Adrenal gland (tissue), 12 donors: Measurements from ENCODE around the gene MRPL24. TPM values are rescaled to one million over a fixed set of nuclear protein-coding genes. Genes with fewer than 3 reads are reported as not detected.

Experiments used
- DNase-seq, 7 donors: peaks; one replicate each; pipeline ENCODE4 v3.0.0-alpha.2; 2019 to 2020
- H3K27ac ChIP-seq, 5 donors: fragments of 200-600 bp; sonication (generic) in 4 of 5; 1 replicate in 3 of 5; 2 replicates in 2 of 5; pipeline versions ENCODE4 v1.5.1 to v1.8.0; 2016 to 2020; ENCODE audit warnings: mild to moderate bottlenecking in 1 of 5
- H3K27me3 ChIP-seq: fragments of 200-600 bp; 2 replicates; pipeline ENCODE4 v1.8.0; 2021
- H3K36me3 ChIP-seq, 2 donors: fragments of 200-600 bp; replicated peaks in 1 of 2; 1 replicate in 1 of 2; 2 replicates in 1 of 2; pipeline versions ENCODE4 v1.5.1 to v1.8.0; 2018 to 2022
- H3K4me1 ChIP-seq, 2 donors: fragments of 200-600 bp; replicated peaks in 1 of 2; 1 replicate in 1 of 2; 2 replicates in 1 of 2; pipeline versions ENCODE4 v1.5.1 to v1.8.0; 2018 to 2021
- H3K4me3 ChIP-seq, 4 donors: fragments of 200-600 bp; sonication (generic) in 3 of 4; one replicate each; pipeline ENCODE4 v1.5.1; 2016 to 2018
- H3K9me3 ChIP-seq, 3 donors: fragments of 200-600 bp; sonication (generic) in 1 of 3; replicated peaks in 1 of 3; 1 replicate in 2 of 3; 2 replicates in 1 of 3; pipeline versions ENCODE4 v1.5.1 to v1.8.0; 2016 to 2021
- CTCF ChIP-seq, 6 experiments: fragments of 450-650 bp in 4 of 6; fragments of 200-600 bp in 2 of 6; sonication (generic) in 1 of 6; IDR thresholded peaks; 1 replicate in 5 of 6; 2 replicates in 1 of 6; pipeline versions ENCODE4 v1.5.1 to v1.8.0; 2016 to 2021; ENCODE audit warnings: antibody characterized with exemption in 6 of 6, mild to moderate bottlenecking in 2 of 6, moderate library complexity in 1 of 6
- POLR2A ChIP-seq, 2 donors: fragments of 450-650 bp; IDR thresholded peaks; one replicate each; pipeline ENCODE4 v1.6.1; 2017; ENCODE audit warnings: antibody characterized with exemption in 2 of 2, mild to moderate bottlenecking in 2 of 2, moderate library complexity in 1 of 2
- WGBS, 4 donors: extraction: QIAGEN DNeasy Blood & Tissue Kit in 2 of 4; methylation state at CpG; one replicate each; pipeline versions ENCODE4 v1.1.5 to v1.1.7; 2013 to 2017; 5-methylcytosine and 5-hydroxymethylcytosine counted together
- intact Hi-C, 2 donors: fragments of 100-400 bp; cut with DNase I; formaldehyde crosslinking; loops; one replicate each; pipeline versions ENCODE4 v1.14.1 to v1.15.0; 2022 to 2023
- polyA plus RNA-seq, 3 donors: library from polyadenylated mRNA; stranded (reverse); fragments of 200-250 nt in 2 of 3; fragments of 350-450 nt in 1 of 3; fragmentation: Illumina TruSeq in 1 of 3; extraction: RNeasy Lipid Tissue Mini Kit (QIAGEN cat#74804) in 1 of 3; gene quantifications; one replicate each; pipeline ENCODE4 v1.2.3, GENCODE V29; 2013 to 2014
- total RNA-seq, 9 donors: library from RNA; depleted of rRNA in 4 of 9; stranded (reverse); fragments of >200 nt in 4 of 9; fragments of 120-200 nt in 1 of 9; fragmentation: NEBNext Ultra II Directional in 1 of 9; extraction: Animal tissue kit (Norgen Biotek cat#: 25700) in 1 of 9; gene quantifications; one replicate each; pipeline versions ENCODE4 v1.1.0 to v1.2.4, GENCODE V29; 2013 to 2023
- donor health status: healthy with polysubstance abuse.
- donor health status: Bipolar disorder and iron deficiency.
- donor health status: DM: yes; HTN: yes; CAD: no.
- donor health status: DM: no; HTN: no; CAD: no.
- donor health status: DM: no; HTN: no; CAD: no.
- donor health status: DM: yes; HTN: yes; CAD: no.

The MRPL24 gene
- total and polyA plus RNA-seq, 12 donors = 46.7 to 294 (median 113) TPM

- Histone ChIP-seq H3K27ac (no peak overlapping the region), H3K4me1 (peaks cover 0 to 7% of the 10 kb centered on the region in 2 donors), H3K27me3 (peaks cover 10% of the 10 kb centered on the region), H3K4me3 (no peak overlapping the region), H3K9me3 (no peaks in the 10 kb centered on the region), H3K36me3 (no peaks in the 10 kb centered on the region)
- intact Hi-C loops = loop anchor here (2.0 to 10.0 kb wide), 2 partner anchors 33 to 173 kb away; partner anchors contain the start of gene NTRK1 (in 1 of the 2)
- TF ChIP-seq POLR2A (IDR thresholded peaks at IDR 0.05) (no peak), CTCF (IDR thresholded peaks at IDR 0.05) (no peak)
- WGBS, 4 donors = 41 to 55% (median 43%) methylated on average over 18 to 20 of the region's 20 CpGs
- DNase-seq = no peak
Observed at GRCh38 chr1:156691665-156692440, 49.0 kb downstream of the MRPL24 start.

- intact Hi-C loops = loop anchor here (2.0 to 10.0 kb wide), 2 partner anchors 34 to 174 kb away; partner anchors contain the start of gene NTRK1 (in 1 of the 2)
- WGBS, 4 donors = 63 to 73% (median 71%) methylated on average over 8 to 10 of the region's 10 CpGs
- TF ChIP-seq POLR2A (IDR thresholded peaks at IDR 0.05) = no peak
- no peak for TF ChIP-seq CTCF (IDR thresholded peaks at IDR 0.05)
Observed at GRCh38 chr1:156691191-156691590, 49.7 kb downstream of the MRPL24 start.

GRCh38 chr1:156690675-156691036, 50.2 kb downstream of the MRPL24 start:
- Histone ChIP-seq H3K4me1 (peaks cover 0 to 7% of the 10 kb centered on the region in 2 donors), H3K9me3 (no peaks in the 10 kb centered on the region), H3K27ac (no peak overlapping the region), H3K36me3 (no peaks in the 10 kb centered on the region), H3K27me3 (peaks cover 12% of the 10 kb centered on the region), H3K4me3 (no peak overlapping the region)
- no peak for TF ChIP-seq CTCF (IDR thresholded peaks at IDR 0.05)
- no peak for TF ChIP-seq POLR2A (IDR thresholded peaks at IDR 0.05)
- DNase-seq = no peak
- 55 to 66% (median 61%) methylated on average over 6 to 8 of the region's 8 CpGs for WGBS, 4 donors
- intact Hi-C loops = loop anchor here (2.0 to 10.0 kb wide), 2 partner anchors 34 to 174 kb away; partner anchors contain the start of gene NTRK1 (in 1 of the 2)

More at GRCh38 chr1:156691191-156691590, 49.7 kb downstream of the MRPL24 start:
- Histone ChIP-seq H3K9me3 (no peaks in the 10 kb centered on the region), H3K27ac (no peak overlapping the region), H3K36me3 (no peaks in the 10 kb centered on the region), H3K4me3 (no peak overlapping the region), H3K4me1 (peaks cover 0 to 7% of the 10 kb centered on the region in 2 donors), H3K27me3 (peaks cover 10% of the 10 kb centered on the region)
- no peak for DNase-seq

- Histone ChIP-seq H3K4me3 (no peak overlapping the region), H3K27me3 (peaks cover 14% of the 10 kb centered on the region)
- intact Hi-C loops = loop anchor here (2.0 to 10.0 kb wide), 2 partner anchors 35 to 175 kb away; partner anchors contain the start of gene NTRK1 (in 1 of the 2)
Observed at GRCh38 chr1:156689953-156690674, 50.8 kb downstream of the MRPL24 start.

More at GRCh38 chr1:156689953-156690674, 50.8 kb downstream of the MRPL24 start:
- WGBS, 4 donors = 19 to 27% (median 20%) methylated on average over 10 of the region's 10 CpGs
- H3K36me3 ChIP-seq = no peaks in the 10 kb centered on the region
- H3K27ac ChIP-seq = no peak overlapping the region
- no peak for TF ChIP-seq CTCF (IDR thresholded peaks at IDR 0.05)
- TF ChIP-seq POLR2A (IDR thresholded peaks at IDR 0.05) = no peak
- H3K9me3 ChIP-seq = no peaks in the 10 kb centered on the region
- peaks cover 0 to 7% of the 10 kb centered on the region in 2 donors for H3K4me1 ChIP-seq
- no peak for DNase-seq
